GM12864 (cell line): ENCODE results near the gene HORMAD2.

Experiments
- DNase-seq: peaks from one replicate; pipeline ENCODE4 v3.0.0-alpha.2; 2011; ENCODE audit warnings: low read depth
- H3K4me3 ChIP-seq: 2 replicates; pipeline ENCODE4 v1.5.1; 2011; ENCODE audit warnings: mild to moderate bottlenecking, low read depth, low read length, control low read depth
- CTCF ChIP-seq: IDR thresholded peaks from 2 replicates; pipeline ENCODE4 v1.5.1; 2011; ENCODE audit warnings: low read depth, mild to moderate bottlenecking, moderate library complexity, low read length, control low read depth, inconsistent platforms; ENCODE audit errors: missing control alignments

Gene HORMAD2

GRCh38 chr22:30219049-30219654, 138.9 kb downstream of the HORMAD2 start:
- no peak overlapping the region for H3K4me3 ChIP-seq
- no peak for TF ChIP-seq CTCF
- no peak for DNase-seq

- DNase-seq = no peak
- no peak overlapping the region for H3K4me3 ChIP-seq
- no peak for TF ChIP-seq CTCF
Measured at GRCh38 chr22:30219668-30220278, 139.5 kb downstream of the HORMAD2 start.

GRCh38 chr22:30220338-30221012, 140.2 kb downstream of the HORMAD2 start:
- H3K4me3 ChIP-seq = no peak overlapping the region
- no peak for DNase-seq
- TF ChIP-seq CTCF = no peak

GRCh38 chr22:30221121-30221992, 141.1 kb downstream of the HORMAD2 start:
- H3K4me3 ChIP-seq = no peak overlapping the region
- peak; percentile 22 for DNase-seq
- no peak for TF ChIP-seq CTCF

- no peak overlapping the region for H3K4me3 ChIP-seq
- DNase-seq = no peak
- TF ChIP-seq CTCF = no peak
Measured at GRCh38 chr22:30222321-30222720, 142.1 kb downstream of the HORMAD2 start.

- DNase-seq = no peak
- no peak overlapping the region for H3K4me3 ChIP-seq
- TF ChIP-seq CTCF = no peak
Measured at GRCh38 chr22:30223303-30223702, 143.0 kb downstream of the HORMAD2 start.
